T47D (cell line): Measurements from ENCODE around the gene LRP1-AS.

ENCODE experiments used
- DNase-seq, 2 experiments: peaks; one replicate each; pipeline versions ENCODE4 v3.0.0 to v3.0.0-alpha.2; 2011 to 2012; ENCODE audit warnings: low read depth in 1 of 2, low spot score in 1 of 2
- JUND ChIP-seq: IDR thresholded peaks from 2 replicates; pipeline ENCODE4 v1.6.1; 2012; ENCODE audit warnings: low read depth
- in situ Hi-C: cut with HindIII; loops from 2 replicates; pipeline ENCODE4 v1.10.0; 2016; ENCODE audit warnings: low sequenced_read_pairs, low pct_unique_long_range_greater_than_20kb

LRP1-AS gene

DNA sequence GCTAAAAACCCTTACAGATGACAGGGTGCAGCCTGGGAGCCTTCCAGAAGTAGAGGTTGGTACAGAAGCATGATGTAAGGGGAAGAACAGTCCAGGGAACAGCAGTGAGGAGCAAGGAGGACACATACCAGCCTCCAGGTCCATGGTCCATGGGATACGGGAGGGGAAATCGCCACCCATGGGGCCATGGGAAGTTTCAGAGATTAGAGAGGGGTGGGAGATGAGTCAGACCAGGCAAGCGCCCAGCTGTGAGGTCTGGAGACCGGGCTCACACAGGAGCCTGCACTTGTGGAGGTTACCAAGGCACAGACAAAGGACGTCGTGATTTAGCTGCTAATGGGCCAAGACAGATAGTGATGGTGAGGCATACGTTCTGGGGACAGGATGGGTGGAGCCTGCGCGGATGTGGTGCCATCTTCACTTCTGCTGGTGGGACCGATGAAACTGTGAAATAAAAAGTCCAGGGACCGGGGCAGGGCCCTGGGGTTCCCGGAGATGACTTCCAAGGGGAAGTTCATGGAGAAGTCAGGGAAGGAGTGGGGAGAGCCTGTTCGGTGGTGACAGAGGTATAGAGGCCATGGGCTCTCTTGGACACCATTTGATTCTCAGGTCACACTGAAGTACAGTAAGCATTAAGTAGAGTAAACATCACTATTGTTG is 17.7 kb upstream of the LRP1-AS start:
- in situ Hi-C loops = no loop called here
- no peak for TF ChIP-seq JUND
- no peak for DNase-seq

DNA sequence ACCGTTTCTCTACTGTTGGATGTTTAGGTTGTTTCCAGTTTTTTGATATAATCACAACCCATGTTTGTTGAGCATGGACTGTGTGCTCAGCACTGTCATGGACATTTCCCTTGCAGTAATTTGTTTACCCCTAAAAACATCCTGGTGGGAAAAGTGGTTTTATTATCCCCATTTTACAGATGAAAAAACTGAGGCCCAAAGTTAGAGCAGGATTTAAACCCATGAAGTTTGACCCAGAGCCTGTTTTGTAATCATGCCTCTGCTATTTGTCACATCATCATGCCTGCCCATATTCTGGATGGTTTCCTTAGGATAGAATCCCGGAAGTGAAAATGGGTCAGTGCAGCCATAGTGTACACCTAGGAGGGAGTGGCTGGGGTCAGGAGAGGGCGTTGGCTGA is 17.0 kb upstream of the LRP1-AS start:
- no peak for TF ChIP-seq JUND
- no peak for DNase-seq
- in situ Hi-C loops = no loop called here

DNA sequence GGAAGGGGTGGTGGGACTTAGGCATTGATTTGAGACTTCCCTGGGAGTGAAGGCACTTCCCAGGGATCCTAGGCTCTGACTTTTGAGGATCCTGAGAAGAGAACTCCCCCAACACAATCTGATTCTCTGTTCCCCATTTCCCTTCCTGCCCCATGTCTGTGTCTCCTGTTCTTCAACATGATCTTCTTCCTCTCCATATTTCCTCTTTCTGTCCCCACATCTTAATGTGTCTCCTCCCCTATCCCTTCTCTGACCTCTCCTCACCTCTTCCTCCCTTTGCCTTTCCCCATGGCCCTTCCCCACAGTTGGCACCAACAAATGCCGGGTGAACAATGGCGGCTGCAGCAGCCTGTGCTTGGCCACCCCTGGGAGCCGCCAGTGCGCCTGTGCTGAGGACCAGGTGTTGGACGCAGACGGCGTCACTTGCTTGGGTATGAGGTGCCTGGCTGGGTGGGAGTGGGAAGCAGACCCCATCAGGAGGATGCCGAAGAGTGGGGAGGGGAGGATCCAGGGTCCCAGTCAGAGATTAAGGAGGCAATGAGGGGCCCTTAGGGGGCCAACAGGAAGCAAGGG is 15.2 kb upstream of the LRP1-AS start:
- no peak for TF ChIP-seq JUND
- in situ Hi-C loops = no loop called here
- no peak for DNase-seq

DNA sequence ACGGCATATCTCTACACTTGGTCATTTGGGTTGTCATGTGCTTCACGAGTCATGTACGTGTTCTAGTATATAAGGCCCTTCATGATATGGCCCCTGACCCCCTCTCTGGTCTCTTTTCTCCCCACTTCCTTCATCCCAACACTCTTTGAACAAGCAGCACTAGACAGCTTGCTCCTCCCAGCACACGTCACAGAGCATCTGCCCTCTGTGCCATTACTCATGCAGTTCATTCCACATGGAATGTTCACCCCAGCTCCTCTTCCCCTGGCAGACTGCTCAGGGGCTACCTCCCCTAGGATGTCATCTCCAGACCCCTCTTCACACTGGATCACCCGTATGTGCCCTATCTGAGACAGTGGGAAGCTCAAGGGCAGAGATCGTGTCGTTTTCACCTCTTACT is 14.1 kb upstream of the LRP1-AS start:
- no peak for TF ChIP-seq JUND
- DNase-seq = no peak

DNA sequence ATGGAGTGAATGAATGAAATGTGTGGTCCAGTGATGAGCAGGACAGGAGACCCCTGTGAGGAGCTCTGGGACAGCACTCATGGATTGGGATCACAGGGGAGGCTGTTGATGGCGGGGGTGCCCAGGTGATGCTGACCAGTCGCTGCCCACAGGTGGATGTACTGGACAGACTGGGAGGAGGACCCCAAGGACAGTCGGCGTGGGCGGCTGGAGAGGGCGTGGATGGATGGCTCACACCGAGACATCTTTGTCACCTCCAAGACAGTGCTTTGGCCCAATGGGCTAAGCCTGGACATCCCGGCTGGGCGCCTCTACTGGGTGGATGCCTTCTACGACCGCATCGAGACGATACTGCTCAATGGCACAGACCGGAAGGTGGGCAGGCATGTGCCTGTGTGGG is 13.3 kb upstream of the LRP1-AS start:
- DNase-seq = no peak
- no peak for TF ChIP-seq JUND
- in situ Hi-C loops = no loop called here

More for the DNA sequence above, 14.1 kb upstream of the LRP1-AS start:
- in situ Hi-C loops = no loop called here

DNA sequence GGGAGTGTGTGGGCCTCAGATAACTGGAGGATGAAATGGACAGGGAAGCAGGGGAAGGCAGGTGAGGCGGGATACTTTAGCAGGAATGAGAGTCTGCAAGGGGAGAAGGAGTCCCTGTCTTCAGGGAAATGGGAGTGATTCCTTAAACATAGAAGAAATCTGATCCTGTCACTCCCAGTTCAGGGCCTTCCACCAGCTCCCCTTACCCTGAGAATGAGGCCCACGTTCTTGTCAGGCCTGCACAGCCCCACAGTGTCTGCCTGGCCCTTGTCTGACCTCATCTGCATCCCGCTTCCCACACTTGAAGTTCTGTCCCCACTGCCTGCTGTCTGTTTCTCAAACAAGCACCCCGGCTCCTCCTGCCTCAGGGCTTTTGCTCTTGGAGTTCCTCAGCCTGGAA is 12.6 kb upstream of the LRP1-AS start:
- TF ChIP-seq JUND = no peak
- in situ Hi-C loops = no loop called here
- no peak for DNase-seq

DNA sequence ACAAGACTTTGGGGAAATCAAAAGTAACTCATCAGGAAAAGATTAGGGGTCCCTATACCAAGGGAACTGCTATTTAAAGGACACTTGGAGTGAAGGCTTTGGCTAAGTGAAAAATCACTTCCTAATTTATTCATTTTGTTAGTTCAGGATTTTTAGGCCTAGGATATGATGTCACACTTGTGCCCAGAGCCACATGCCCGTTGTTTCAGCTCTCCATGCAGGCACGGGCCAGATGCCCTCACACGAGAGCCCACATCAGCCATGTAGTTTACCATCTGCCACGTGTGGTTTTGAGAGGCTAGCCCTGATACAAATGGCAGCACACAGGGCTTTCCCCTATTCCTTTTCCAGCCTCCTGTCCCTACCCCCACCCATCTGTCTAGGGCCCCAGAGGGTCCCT is 11.9 kb upstream of the LRP1-AS start:
- in situ Hi-C loops = no loop called here
- TF ChIP-seq JUND = no peak
- DNase-seq = no peak

DNA sequence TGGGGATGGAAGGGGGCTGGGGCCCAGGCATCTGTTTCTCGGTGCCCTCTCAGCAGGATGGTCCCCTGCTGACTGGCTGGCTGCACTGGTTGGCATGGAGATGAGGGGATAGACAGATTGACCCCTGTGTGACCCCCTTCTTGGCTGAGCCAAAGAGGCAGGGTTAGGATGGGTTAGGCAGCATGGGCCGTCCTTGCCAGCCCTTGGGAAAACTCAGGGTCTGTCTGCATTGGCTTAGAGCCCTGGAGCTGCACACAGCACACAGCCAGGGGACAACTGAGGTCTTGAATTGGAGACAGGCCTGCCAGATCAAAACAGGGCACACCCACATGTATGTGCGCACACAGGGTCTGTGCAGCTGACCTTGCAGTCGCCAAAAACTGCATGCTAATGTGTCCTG is 11.2 kb upstream of the LRP1-AS start:
- in situ Hi-C loops = no loop called here
- no peak for DNase-seq
- TF ChIP-seq JUND = no peak

DNA sequence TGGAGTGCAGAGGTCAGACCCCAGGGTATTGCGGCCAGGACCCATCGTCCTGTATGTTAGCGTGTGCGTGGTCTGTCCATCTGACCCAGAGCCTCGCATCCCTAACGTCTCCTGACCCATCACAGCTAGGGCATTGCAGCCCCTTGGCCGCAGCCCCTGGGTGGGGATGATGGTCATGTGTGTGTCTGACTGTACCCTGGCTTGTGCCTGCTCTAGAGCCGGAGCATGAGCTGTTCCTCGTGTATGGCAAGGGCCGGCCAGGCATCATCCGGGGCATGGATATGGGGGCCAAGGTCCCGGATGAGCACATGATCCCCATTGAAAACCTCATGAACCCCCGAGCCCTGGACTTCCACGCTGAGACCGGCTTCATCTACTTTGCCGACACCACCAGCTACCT is 10.8 kb upstream of the LRP1-AS start:
- DNase-seq = no peak
- in situ Hi-C loops = no loop called here
- TF ChIP-seq JUND = no peak

DNA sequence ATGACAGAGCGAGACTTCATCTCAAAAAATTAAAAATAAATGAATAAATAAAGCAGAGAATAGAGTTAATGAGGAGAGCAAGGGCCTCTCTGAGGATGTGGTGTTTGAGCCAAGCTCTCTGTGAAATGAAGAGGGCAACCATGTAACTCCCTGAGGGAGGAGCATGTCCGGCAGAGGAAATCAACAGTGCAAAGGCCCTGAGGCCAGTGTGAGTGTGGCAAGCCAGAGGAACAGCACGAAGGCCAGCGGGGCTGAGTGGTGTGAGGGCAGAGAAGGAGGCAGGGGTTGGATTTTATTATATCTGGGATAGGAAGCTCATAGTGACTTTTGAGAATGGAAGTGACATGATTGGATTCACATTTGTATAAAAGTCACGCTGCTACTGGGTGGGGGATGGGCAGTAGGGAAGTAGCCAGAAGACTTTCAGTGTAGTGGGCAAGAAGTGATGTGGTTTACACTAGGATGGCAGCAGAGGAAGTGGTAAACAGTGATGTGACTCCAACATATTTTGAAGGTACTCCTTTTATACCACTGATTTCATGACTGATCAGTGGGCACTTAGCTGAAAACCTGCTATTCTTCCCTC is 10.3 kb upstream of the LRP1-AS start:
- in situ Hi-C loops = no loop called here
- no peak for DNase-seq
- no peak for TF ChIP-seq JUND

DNA sequence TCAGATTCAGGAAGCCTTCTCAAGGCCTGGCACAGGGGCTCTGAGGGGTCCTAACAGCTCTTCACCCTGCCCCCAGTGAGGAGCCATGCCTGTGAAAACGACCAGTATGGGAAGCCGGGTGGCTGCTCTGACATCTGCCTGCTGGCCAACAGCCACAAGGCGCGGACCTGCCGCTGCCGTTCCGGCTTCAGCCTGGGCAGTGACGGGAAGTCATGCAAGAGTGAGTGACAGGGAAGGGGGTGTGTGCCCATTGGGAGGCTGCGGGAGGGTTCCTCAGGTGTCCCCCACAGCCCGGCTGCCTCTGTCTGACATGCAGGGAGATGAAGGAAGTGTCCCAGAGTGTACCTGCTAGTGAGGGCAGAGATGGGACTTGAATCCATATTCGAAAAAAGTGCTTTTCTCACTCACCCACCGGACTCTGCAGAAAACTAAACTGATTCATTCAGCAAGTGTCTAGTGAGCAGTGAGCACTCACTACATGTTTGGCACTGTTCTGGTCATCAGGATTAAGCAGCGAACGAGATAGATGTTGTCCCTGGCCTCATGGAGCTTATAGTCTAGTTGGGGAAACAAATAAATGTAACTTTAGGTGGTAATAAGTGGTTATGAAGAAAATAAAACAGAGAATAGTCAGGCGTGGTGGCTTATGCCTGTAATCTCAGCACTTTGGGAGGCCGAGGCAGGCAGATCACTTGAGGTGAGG is 9.4 kb upstream of the LRP1-AS start:
- DNase-seq = no peak
- in situ Hi-C loops = no loop called here
- TF ChIP-seq JUND = no peak

DNA sequence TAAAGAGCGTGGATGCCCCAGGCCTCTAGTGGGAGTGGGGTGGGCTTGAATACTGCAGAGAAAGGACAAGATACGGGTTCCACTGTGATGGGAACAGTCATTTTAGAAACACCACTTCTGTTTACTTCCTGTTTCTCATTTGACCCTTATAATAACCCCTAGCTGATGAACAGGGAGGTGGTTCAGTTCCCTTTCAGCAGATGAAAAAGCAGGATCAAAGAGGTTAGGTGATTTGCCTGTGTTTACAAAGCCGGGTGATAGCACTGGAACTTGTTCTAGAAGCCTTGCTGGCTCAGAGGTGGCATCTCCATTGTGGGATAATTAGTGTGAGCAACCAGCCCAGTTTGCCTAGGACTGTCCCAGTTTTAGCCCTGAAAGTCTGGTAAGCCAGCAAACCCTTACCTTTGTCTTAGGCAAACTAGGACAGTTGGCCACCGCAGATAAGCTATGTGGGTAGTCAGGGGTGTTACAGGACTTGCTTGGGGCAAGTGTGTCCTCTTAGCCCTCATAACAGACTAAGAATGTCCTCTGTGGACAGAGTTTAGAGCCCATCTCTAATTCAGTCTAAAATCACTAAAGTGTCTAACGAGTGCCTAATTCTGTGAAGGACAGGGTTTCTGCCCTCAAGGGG is 7.5 kb upstream of the LRP1-AS start:
- in situ Hi-C loops = no loop called here
- DNase-seq = no peak
- TF ChIP-seq JUND = no peak

DNA sequence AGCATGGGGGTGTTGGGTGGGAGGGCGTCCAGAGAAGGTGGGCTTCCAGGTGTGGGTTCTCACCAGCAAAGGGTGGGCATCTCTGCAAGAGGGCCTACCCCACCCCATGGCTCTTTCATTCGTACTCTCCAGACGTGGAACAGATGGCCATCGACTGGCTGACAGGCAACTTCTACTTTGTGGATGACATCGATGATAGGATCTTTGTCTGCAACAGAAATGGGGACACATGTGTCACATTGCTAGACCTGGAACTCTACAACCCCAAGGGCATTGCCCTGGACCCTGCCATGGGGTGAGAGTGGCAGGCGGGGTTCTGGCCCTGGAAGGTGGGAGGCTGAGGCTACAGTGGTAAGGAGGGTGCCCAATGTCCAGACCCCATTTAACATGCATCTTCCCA is 6.7 kb upstream of the LRP1-AS start:
- TF ChIP-seq JUND = no peak
- no peak for DNase-seq
- in situ Hi-C loops = no loop called here
